K562 (cell line): ENCODE measurements around the gene PLD1. TPM values are rescaled to one million over a fixed set of nuclear protein-coding genes. Genes with fewer than 3 reads are reported as not detected.

Experiments
- ATAC-seq: fragments of 200-7000 bp; cut with Tn5 transposase; 3 replicates; pipeline ENCODE4 v1.9.1; 2020; ENCODE audit warnings: moderate library complexity
- BruUV-seq: library from RNA; stranded (reverse); fragments of 400-500 nt; replicated peaks from 2 replicates; lab custom pipeline; 2021; lab: Mats Ljungman, UMichigan
- CTCF ChIA-PET: fragments of 300-600 bp; formaldehyde crosslinking; extraction: SDS; loops from one replicate; lab custom pipeline; 2021; ENCODE audit warnings: low intra/inter-chr PET ratio; lab: Yijun Ruan, JAX
- POLR2A ChIA-PET: fragments of 300-600, 350-650 bp; sonication (Branson Sonifier 250); formaldehyde crosslinking; extraction: SDS; loops from one replicate; lab custom pipeline; 2021; ENCODE audit warnings: antibody characterized with exemption, inconsistent platforms; lab: Yijun Ruan, JAX
- DNase-seq, 4 experiments: peaks; one replicate each; pipeline versions ENCODE4 v3.0.0 to v3.0.0-alpha.2; 2011 to 2018; ENCODE audit warnings: low spot score in 3 of 4, mixed read lengths in 3 of 4; ENCODE audit errors: extremely low read depth in 1 of 4
- FAIRE-seq: peaks from 2 replicates; lab custom pipeline; 2011; peaks lifted over from hg19 to GRCh38; lab: Jason Lieb, UNC
- H2AFZ ChIP-seq: 2 replicates; pipeline ENCODE4 v1.6.0; 2011; ENCODE audit warnings: low read depth, low read length, control low read depth, inconsistent platforms
- H3K27ac ChIP-seq: fragments of 200-600 bp; 3 replicates; pipeline ENCODE4 v1.8.0; 2011; ENCODE audit warnings: low read depth, mild to moderate bottlenecking, control low read depth, inconsistent platforms, low read length, moderate library complexity, mixed read lengths; ENCODE audit errors: extremely low read depth
- H3K27me3 ChIP-seq, 2 experiments: fragments of 300-600 bp in 1 of 2; 2 replicates in 1 of 2; 3 replicates in 1 of 2; pipeline versions ENCODE4 v1.6.0 to v1.8.0; 2011; ENCODE audit warnings: inconsistent platforms in 2 of 2, low read length in 2 of 2, mild to moderate bottlenecking in 1 of 2, mixed read lengths in 1 of 2, moderate library complexity in 1 of 2; ENCODE audit not compliant: control insufficient read depth in 2 of 2, insufficient read depth in 2 of 2
- H3K36me3 ChIP-seq: fragments of 300-600 bp; 3 replicates; pipeline ENCODE4 v1.8.0; 2011; ENCODE audit warnings: mild to moderate bottlenecking, low read length, inconsistent platforms; ENCODE audit not compliant: control insufficient read depth, insufficient read depth
- H3K4me1 ChIP-seq, 2 experiments: fragments of 200-600 bp in 1 of 2; replicated peaks in 1 of 2; 2 replicates in 1 of 2; 3 replicates in 1 of 2; pipeline versions ENCODE4 v1.5.1 to v1.8.0; 2011; ENCODE audit warnings: inconsistent platforms in 2 of 2, low read length in 2 of 2, mild to moderate bottlenecking in 1 of 2, mixed read lengths in 1 of 2, moderate library complexity in 1 of 2; ENCODE audit not compliant: control insufficient read depth in 2 of 2, insufficient read depth in 2 of 2
- H3K4me2 ChIP-seq: 2 replicates; pipeline ENCODE4 v1.6.1; 2011; ENCODE audit warnings: low read length, control low read depth, inconsistent platforms, mixed read lengths; ENCODE audit not compliant: insufficient read depth
- H3K4me3 ChIP-seq: fragments of 200-600 bp; sonication (generic), shearing (Covaris generic); 2 replicates; pipeline ENCODE4 v1.5.1; 2016; ENCODE audit warnings: control low read depth, inconsistent platforms
- H3K79me2 ChIP-seq: fragments of 200-600 bp; 3 replicates; pipeline ENCODE4 v1.8.0; 2011; ENCODE audit warnings: low read length, inconsistent platforms; ENCODE audit not compliant: control insufficient read depth, insufficient read depth
- H3K9ac ChIP-seq, 2 experiments: 2 replicates each; pipeline versions ENCODE4 v1.6.0 to v1.6.1; 2011; ENCODE audit warnings: low read depth in 2 of 2, low read length in 2 of 2, control low read depth in 1 of 2, inconsistent platforms in 1 of 2, mild to moderate bottlenecking in 1 of 2, mixed read lengths in 1 of 2; ENCODE audit not compliant: insufficient read depth in 1 of 2
- H3K9me1 ChIP-seq: one replicate; pipeline ENCODE4 v1.6.0; 2011; ENCODE audit warnings: inconsistent platforms, mild to moderate bottlenecking, low read length, moderate library complexity; ENCODE audit not compliant: control insufficient read depth, insufficient read depth
- H3K9me3 ChIP-seq: replicated peaks from 2 replicates; pipeline ENCODE4 v1.5.1; 2011; ENCODE audit warnings: low read depth, low read length, inconsistent platforms; ENCODE audit not compliant: control insufficient read depth, insufficient read depth
- H4K20me1 ChIP-seq: replicated peaks from 2 replicates; pipeline ENCODE4 v1.6.1; 2011; ENCODE audit warnings: low read length, inconsistent platforms, mixed read lengths; ENCODE audit not compliant: control insufficient read depth, insufficient read depth
- ARNT ChIP-seq, 2 experiments: fragments of 450-650 bp; IDR thresholded peaks; 2 replicates each; pipeline ENCODE4 v1.6.1; 2016; ENCODE audit warnings: mild to moderate bottlenecking in 1 of 2
- CHD1 ChIP-seq: fragments of 200-600 bp; sonication (generic); IDR thresholded peaks from one replicate; pipeline ENCODE4 v1.6.1; 2012; ENCODE audit warnings: mild to moderate bottlenecking, moderate library complexity, low read length, inconsistent platforms
- E2F8 ChIP-seq: fragments of 450-650 bp; IDR thresholded peaks from 2 replicates; pipeline ENCODE4 v1.7.1; 2018; ENCODE audit warnings: mild to moderate bottlenecking, low read depth; ENCODE audit not compliant: partially characterized antibody
- HEY1 ChIP-seq: fragments of 250-450 bp; sonication (Bioruptor Pico); IDR thresholded peaks from 2 replicates; pipeline ENCODE4 v1.5.0; 2020; ENCODE audit warnings: mild to moderate bottlenecking, moderate library complexity, borderline replicate concordance
- MTA3 ChIP-seq: fragments of 450-650 bp; formaldehyde crosslinking; IDR thresholded peaks from 2 replicates; pipeline ENCODE4 v1.6.1; 2017; ENCODE audit warnings: mild to moderate bottlenecking, borderline replicate concordance
- SP2 ChIP-seq: IDR thresholded peaks from 2 replicates; pipeline ENCODE4 v1.6.1; 2011; ENCODE audit warnings: mild to moderate bottlenecking, low read depth, low read length, moderate library complexity; ENCODE audit not compliant: poor library complexity, severe bottlenecking; ENCODE audit errors: extremely low read depth
- SUPT5H ChIP-seq: fragments of 450-650 bp; IDR thresholded peaks from 2 replicates; pipeline ENCODE4 v1.6.1; 2016
- TAL1 ChIP-seq: fragments of 450-650 bp; IDR thresholded peaks from 2 replicates; pipeline ENCODE4 v1.6.1; 2016; ENCODE audit warnings: mild to moderate bottlenecking
- U2AF2 ChIP-seq: fragments of 200-400 bp; formaldehyde crosslinking; optimal IDR thresholded peaks from 2 replicates; pipeline ENCODE3; 2017; ENCODE audit warnings: low read depth, mild to moderate bottlenecking, low read length
- ZNF175 ChIP-seq: fragments of 200-800 bp; sonication (Bioruptor generic); IDR thresholded peaks from 2 replicates; pipeline ENCODE4 v1.6.1; 2016; ENCODE audit warnings: low read depth, mild to moderate bottlenecking, missing genetic modification characterization, missing compliant biosample characterization
- ZNF197 ChIP-seq: fragments of 200-800 bp; sonication (Bioruptor generic); IDR thresholded peaks from 2 replicates; pipeline ENCODE4 v1.6.1; 2016; ENCODE audit warnings: low read depth, missing genetic modification characterization, missing compliant biosample characterization
- ZNF316 ChIP-seq: fragments of 450-650 bp; IDR thresholded peaks from 2 replicates; pipeline ENCODE4 v1.6.1; 2016
- ZNF586 ChIP-seq: fragments of 450-650 bp; formaldehyde crosslinking; conservative IDR thresholded peaks from 2 replicates; pipeline ENCODE4 v1.4.0; 2020; ENCODE audit warnings: mild to moderate bottlenecking, moderate library complexity
- ZNF592 ChIP-seq: fragments of 450-650 bp; IDR thresholded peaks from 2 replicates; pipeline ENCODE4 v1.6.1; 2017; ENCODE audit warnings: antibody characterized with exemption, mild to moderate bottlenecking
- WGBS: fragments of 100-300 bp; shearing (Covaris generic); methylation state at CpG from one replicate; pipeline ENCODE4 v1.1.6; 2016; ENCODE audit warnings: low coverage, mixed read lengths; ENCODE audit not compliant: insufficient coverage; ENCODE audit errors: missing lambda C conversion rate; 5-methylcytosine and 5-hydroxymethylcytosine counted together
- in situ Hi-C: fragments of 300-500 bp; cut with MboI; formaldehyde crosslinking; loops from 4 replicates; pipeline ENCODE4 v1.15.0; 2018; ENCODE audit warnings: inconsistent platforms, mixed read lengths
- intact Hi-C: fragments of 100-400 bp; cut with micrococcal nuclease; formaldehyde crosslinking; loops from 2 replicates; pipeline ENCODE4 v1.14.2; 2022
- polyA plus RNA-seq, 8 experiments: library from polyadenylated mRNA; depleted of rRNA in 4 of 8; stranded (reverse) in 5 of 8; unstranded in 3 of 8; fragments of >200 nt; fragmentation: Nextera tagmentation in 2 of 8; fragmentation: Illumina TruSeq in 1 of 8; extraction: Ambion mirVana in 2 of 8; extraction: Trizol in 1 of 8; gene quantifications; 2 replicates each; pipeline versions ENCODE4 v1.2.1 to v1.2.3, GENCODE V29; 2011 to 2014; ENCODE audit warnings: inconsistent platforms in 1 of 8, missing spikeins in 1 of 8
- total RNA-seq, 7 experiments: library from RNA; depleted of rRNA in 6 of 7; stranded (reverse); fragments of >200 nt in 6 of 7; fragmentation: Illumina TruSeq in 2 of 7; extraction: Trizol in 2 of 7; gene quantifications; 2 replicates each; pipeline versions ENCODE4 v1.2.1 to v1.2.3, GENCODE V29; 2011 to 2021; ENCODE audit warnings: low replicate concordance in 1 of 7

Gene PLD1
- total and polyA plus RNA-seq, 9 of the 15 experiments (the other 6 are each of a cell fraction or from before 2014, with no cell fraction given), result 8.4 to 26.1 (median 18.6) TPM

DNA sequence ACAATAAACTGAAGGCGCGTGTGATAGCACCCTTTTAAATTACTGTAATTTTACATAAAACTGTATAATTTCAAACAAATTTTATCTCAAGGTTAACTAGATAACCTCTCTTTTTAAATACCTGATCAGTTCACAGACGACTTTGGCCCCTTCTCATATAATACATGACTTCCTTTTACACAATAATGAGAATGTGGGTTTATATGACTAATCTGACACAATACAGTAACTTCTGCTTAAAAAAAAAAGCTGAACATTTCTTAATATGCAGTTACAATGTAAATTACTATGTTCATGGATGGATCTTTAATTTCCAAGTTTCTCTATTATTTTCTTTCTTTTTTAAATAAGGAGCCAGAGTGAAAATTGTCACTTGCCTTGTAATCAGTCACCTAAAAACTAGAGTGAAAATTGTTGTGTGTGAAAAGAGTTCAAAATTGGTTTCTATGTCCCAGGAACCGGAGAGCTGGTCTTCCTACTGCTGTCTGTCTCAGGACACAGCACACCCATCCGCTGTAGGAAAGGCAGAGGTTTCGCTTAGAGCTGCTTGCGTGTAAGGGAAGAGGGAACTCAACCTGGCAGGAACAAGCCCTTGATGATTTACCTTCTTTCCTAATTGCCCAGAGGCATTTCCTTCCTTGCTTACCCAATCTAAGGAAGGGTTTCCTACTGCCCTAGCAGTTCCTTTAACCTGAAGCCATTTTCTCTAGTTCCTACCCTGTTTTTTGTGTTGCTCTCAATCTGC, 33.3 kb downstream of the PLD1 start (continued):
- TF ChIP-seq E2F8 (no peak), CHD1 (no peak), SP2 (no peak), ZNF175 (CRISPR knock-in tag) (no peak)

- 94% methylated on average over 3 of the region's 3 CpGs for WGBS
- H3K9me3 ChIP-seq, result no peaks in the 10 kb centered on the region
- H3K4me1 ChIP-seq, result peaks cover 0 to 1% of the 10 kb centered on the region in 2 experiments; a peak in 1 of 5 replicates
- no peaks in the 10 kb centered on the region; the same call in 2 of the 3 replicates for H3K79me2 ChIP-seq
- CTCF ChIA-PET, result no interaction called here
- DNase-seq (no peak), FAIRE-seq (no peak), ATAC-seq (no peak)
- H3K4me3 ChIP-seq, result no peak overlapping the region
- H3K9ac ChIP-seq, result no peak overlapping the region
- H2AFZ ChIP-seq, result no peak overlapping the region
- POLR2A ChIA-PET, result interaction anchor here (1.2 kb wide), 1 partner anchor 316 kb away, joined by 3 read pairs; the partner anchor contains the start of gene TNIK
- intact Hi-C loops, result no loop called here
- H3K27me3 ChIP-seq, result no peaks in the 10 kb centered on the region
- no peak overlapping the region for H3K27ac ChIP-seq
- no TSS peak for BruUV-seq
- in situ Hi-C loops, result no loop called here
- no peaks in the 10 kb centered on the region for H3K9me1 ChIP-seq
- H3K4me2 ChIP-seq, result no peak overlapping the region
- H3K36me3 ChIP-seq, result no peaks in the 10 kb centered on the region
- H4K20me1 ChIP-seq, result no peaks in the 10 kb centered on the region
- TF ChIP-seq ZNF586 (CRISPR knock-in tag), result no peak
- no peak for TF ChIP-seq HEY1 (CRISPR knock-in tag)
- no peak for TF ChIP-seq SUPT5H
- TF ChIP-seq ZNF197 (CRISPR knock-in tag), result no peak
- no peak for TF ChIP-seq U2AF2
- no peak for TF ChIP-seq ARNT (IDR thresholded peaks at IDR 0.05)
- no peak for TF ChIP-seq ZNF316
- no peak for TF ChIP-seq TAL1
- TF ChIP-seq MTA3, result no peak
- no peak for TF ChIP-seq ZNF592
These were observed 33.9 kb downstream of the PLD1 start for GRCh38 chr3:171776411-171776810.
